ENCODE data around the gene EMSY. TPM values are rescaled to one million over a fixed set of nuclear protein-coding genes. Genes with fewer than 3 reads are reported as not detected.

Gene EMSY
- total and polyA plus RNA-seq, 2 donors (not counting 3 experiments of a cell fraction or from before 2014, with no cell fraction given): 18.3 to 25.7 TPM

DNA sequence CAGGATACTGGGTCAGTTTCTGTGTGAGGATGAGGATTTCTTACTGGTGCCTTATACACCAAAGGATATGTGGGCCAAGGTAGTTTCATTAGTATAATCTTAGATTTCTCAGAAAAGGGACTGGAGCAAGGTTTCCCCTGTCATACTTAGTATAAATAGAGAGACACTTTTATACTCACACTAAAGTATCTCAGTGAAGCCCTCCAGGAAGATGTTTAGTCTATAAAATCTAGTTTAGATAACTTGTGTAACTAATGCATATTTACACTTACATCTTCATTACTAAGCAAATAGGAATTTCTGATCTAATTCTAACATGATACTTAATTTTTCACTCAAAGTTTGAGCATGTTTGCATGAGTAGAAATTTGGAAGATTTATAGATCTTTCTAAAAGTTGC, 11.1 kb downstream of the EMSY start:
- Histone ChIP-seq H3K27ac (ENCODE audit: insufficient read depth, low read depth, low read length) (no peak overlapping the region), H3K79me2 (ENCODE audit: control insufficient read depth, insufficient read depth, low read length) (no peaks in the 10 kb centered on the region), H3K27me3 (ENCODE audit: control insufficient read depth in 2 of 2, insufficient read depth in 2 of 2, low read length in 2 of 2) (no peaks in the 10 kb centered on the region), H3K9me1 (replicated peaks; ENCODE audit: control insufficient read depth, extremely low read depth, insufficient read depth, low read length) (no peaks in the 10 kb centered on the region), H3K9me3 (replicated peaks; ENCODE audit: control insufficient read depth, insufficient read depth, low read length) (no peaks in the 10 kb centered on the region), H3K4me1 (ENCODE audit: control insufficient read depth, extremely low read depth, insufficient read depth, low read length) (no peaks in the 10 kb centered on the region), H3K4me2 (ENCODE audit: insufficient read depth, low read length) (no peak overlapping the region), H3K4me3 (replicated peaks in 1 of 3; ENCODE audit: insufficient read depth in 1 of 3, low read depth in 1 of 3, low read length in 3 of 3) (no peak overlapping the region), H2AFZ (ENCODE audit: low read depth, low read length) (no peak overlapping the region), H3K9ac (replicated peaks; ENCODE audit: extremely low read depth, insufficient read depth, low read length) (no peak overlapping the region), H4K20me1 (replicated peaks; ENCODE audit: control insufficient read depth, extremely low read depth, insufficient read depth, low read length) (peaks cover 2% of the 10 kb centered on the region), H3K36me3 (ENCODE audit: control insufficient read depth in 2 of 2, extremely low read depth in 1 of 2, insufficient read depth in 2 of 2, low read length in 2 of 2) (peaks cover 2 to 8% of the 10 kb centered on the region in 2 experiments)
- FAIRE-seq (no peak), DNase-seq (ENCODE audit: low read depth, low spot score) (no peak)
- dilution Hi-C loops (cut with MboI; ENCODE audit: extremely low pct_ligation_motif_present, low sequenced_read_pairs): no loop called here
- ChIA-PET POLR2A (no interaction called here), CTCF (interaction anchor here (1.7 to 2.2 kb wide), 2 partner anchors 10 to 12 kb away, joined by 4 to 7 read pairs; no protein-coding TSS in a partner anchor)
- intact Hi-C loops (cut with micrococcal nuclease): no loop called here
- TF ChIP-seq POLR2A (IDR thresholded peaks at IDR 0.05; ENCODE audit: low read depth, low read length): no peak
- no TSS peak for BruUV-seq (replicated peaks)

DNA sequence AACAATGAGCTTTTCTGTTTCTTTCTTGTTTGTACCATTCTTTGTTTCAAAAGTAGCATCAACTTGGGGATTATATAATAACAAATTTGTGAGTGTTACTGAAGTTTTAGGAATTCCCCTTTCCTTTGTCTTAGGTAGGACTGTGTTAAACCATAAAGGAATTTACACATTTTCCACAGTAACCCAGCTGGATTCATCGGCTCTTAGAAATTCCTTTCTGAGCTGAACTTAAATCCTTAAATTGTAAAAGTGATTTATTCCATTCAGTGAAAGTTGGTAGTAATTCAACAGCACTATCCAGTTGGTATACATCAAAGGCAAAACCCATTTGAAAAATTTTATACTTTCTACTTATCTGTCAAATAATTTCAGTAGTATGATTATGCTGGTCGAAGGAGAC, 11.8 kb downstream of the EMSY start:
- dilution Hi-C loops (cut with MboI; ENCODE audit: extremely low pct_ligation_motif_present, low sequenced_read_pairs): no loop called here
- Histone ChIP-seq H3K27ac (ENCODE audit: insufficient read depth, low read depth, low read length) (no peak overlapping the region), H3K4me2 (ENCODE audit: insufficient read depth, low read length) (no peak overlapping the region), H3K79me2 (ENCODE audit: control insufficient read depth, insufficient read depth, low read length) (no peaks in the 10 kb centered on the region), H4K20me1 (replicated peaks; ENCODE audit: control insufficient read depth, extremely low read depth, insufficient read depth, low read length) (peaks cover 2% of the 10 kb centered on the region), H3K4me1 (ENCODE audit: control insufficient read depth, extremely low read depth, insufficient read depth, low read length) (no peaks in the 10 kb centered on the region), H3K9me3 (replicated peaks; ENCODE audit: control insufficient read depth, insufficient read depth, low read length) (no peaks in the 10 kb centered on the region), H3K9me1 (replicated peaks; ENCODE audit: control insufficient read depth, extremely low read depth, insufficient read depth, low read length) (no peaks in the 10 kb centered on the region), H3K27me3 (ENCODE audit: control insufficient read depth in 2 of 2, insufficient read depth in 2 of 2, low read length in 2 of 2) (no peaks in the 10 kb centered on the region), H3K9ac (replicated peaks; ENCODE audit: extremely low read depth, insufficient read depth, low read length) (no peak overlapping the region), H3K36me3 (ENCODE audit: control insufficient read depth in 2 of 2, extremely low read depth in 1 of 2, insufficient read depth in 2 of 2, low read length in 2 of 2) (peaks cover 2 to 8% of the 10 kb centered on the region in 2 experiments), H2AFZ (ENCODE audit: low read depth, low read length) (no peak overlapping the region), H3K4me3 (replicated peaks in 1 of 3; ENCODE audit: insufficient read depth in 1 of 3, low read depth in 1 of 3, low read length in 3 of 3) (no peak overlapping the region)
- no peak for FAIRE-seq
- intact Hi-C loops (cut with micrococcal nuclease): no loop called here
- POLR2A ChIA-PET: no interaction called here
- TF ChIP-seq MYC (IDR thresholded peaks at IDR 0.05; ENCODE audit: low read depth, low read length): no peak
- TF ChIP-seq, protein P1, sequence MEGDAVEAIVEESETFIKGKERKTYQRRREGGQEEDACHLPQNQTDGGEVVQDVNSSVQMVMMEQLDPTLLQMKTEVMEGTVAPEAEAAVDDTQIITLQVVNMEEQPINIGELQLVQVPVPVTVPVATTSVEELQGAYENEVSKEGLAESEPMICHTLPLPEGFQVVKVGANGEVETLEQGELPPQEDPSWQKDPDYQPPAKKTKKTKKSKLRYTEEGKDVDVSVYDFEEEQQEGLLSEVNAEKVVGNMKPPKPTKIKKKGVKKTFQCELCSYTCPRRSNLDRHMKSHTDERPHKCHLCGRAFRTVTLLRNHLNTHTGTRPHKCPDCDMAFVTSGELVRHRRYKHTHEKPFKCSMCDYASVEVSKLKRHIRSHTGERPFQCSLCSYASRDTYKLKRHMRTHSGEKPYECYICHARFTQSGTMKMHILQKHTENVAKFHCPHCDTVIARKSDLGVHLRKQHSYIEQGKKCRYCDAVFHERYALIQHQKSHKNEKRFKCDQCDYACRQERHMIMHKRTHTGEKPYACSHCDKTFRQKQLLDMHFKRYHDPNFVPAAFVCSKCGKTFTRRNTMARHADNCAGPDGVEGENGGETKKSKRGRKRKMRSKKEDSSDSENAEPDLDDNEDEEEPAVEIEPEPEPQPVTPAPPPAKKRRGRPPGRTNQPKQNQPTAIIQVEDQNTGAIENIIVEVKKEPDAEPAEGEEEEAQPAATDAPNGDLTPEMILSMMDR (IDR thresholded peaks at IDR 0.05; ENCODE audit: extremely low read depth in 1 of 2, insufficient read depth in 1 of 2, low read depth in 1 of 2, low read length in 2 of 2): no peak
- no TSS peak for BruUV-seq (replicated peaks)
- DNase-seq (ENCODE audit: low read depth, low spot score): no peak
- CTCF ChIA-PET: interaction anchor here (2.2 kb wide), 1 partner anchor 11 kb away, joined by 7 read pairs; no protein-coding TSS in a partner anchor

Data from endothelial cell of umbilical vein (primary cell).